ENCODE results near the gene PLEKHB2. TPM values are rescaled to one million over a fixed set of nuclear protein-coding genes. Genes with fewer than 3 reads are reported as not detected.
A peak's percentile ranks its signal among the peaks of the same experiment; 100 is the strongest.

The PLEKHB2 gene
- total and polyA plus RNA-seq, 9 of the 15 experiments (the other 6 are each of a cell fraction or from before 2014, with no cell fraction given), result 41.3 to 71.5 (median 50.2) TPM

- no peak for TF ChIP-seq ELF2 (CRISPR knock-in tag; IDR thresholded peaks at IDR 0.05)
- TF ChIP-seq RBM17 (IDR thresholded peaks at IDR 0.05; ENCODE audit: borderline replicate concordance, low read depth, low read length), result no peak
- TF ChIP-seq ZNF134 (CRISPR knock-in tag; conservative IDR thresholded peaks at IDR 0.05), result no peak
- TF ChIP-seq, protein P1, sequence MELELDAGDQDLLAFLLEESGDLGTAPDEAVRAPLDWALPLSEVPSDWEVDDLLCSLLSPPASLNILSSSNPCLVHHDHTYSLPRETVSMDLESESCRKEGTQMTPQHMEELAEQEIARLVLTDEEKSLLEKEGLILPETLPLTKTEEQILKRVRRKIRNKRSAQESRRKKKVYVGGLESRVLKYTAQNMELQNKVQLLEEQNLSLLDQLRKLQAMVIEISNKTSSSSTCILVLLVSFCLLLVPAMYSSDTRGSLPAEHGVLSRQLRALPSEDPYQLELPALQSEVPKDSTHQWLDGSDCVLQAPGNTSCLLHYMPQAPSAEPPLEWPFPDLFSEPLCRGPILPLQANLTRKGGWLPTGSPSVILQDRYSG (tag; conservative IDR thresholded peaks at IDR 0.05; ENCODE audit: low read depth), result no peak
- no peak for TF ChIP-seq NR2C1 (IDR thresholded peaks at IDR 0.05)
- no peak for TF ChIP-seq NR2C1 (tag; IDR thresholded peaks at IDR 0.05)
- no peak for TF ChIP-seq RAD51 (IDR thresholded peaks at IDR 0.05; ENCODE audit: borderline replicate concordance, low read depth)
- TF ChIP-seq, protein P2, sequence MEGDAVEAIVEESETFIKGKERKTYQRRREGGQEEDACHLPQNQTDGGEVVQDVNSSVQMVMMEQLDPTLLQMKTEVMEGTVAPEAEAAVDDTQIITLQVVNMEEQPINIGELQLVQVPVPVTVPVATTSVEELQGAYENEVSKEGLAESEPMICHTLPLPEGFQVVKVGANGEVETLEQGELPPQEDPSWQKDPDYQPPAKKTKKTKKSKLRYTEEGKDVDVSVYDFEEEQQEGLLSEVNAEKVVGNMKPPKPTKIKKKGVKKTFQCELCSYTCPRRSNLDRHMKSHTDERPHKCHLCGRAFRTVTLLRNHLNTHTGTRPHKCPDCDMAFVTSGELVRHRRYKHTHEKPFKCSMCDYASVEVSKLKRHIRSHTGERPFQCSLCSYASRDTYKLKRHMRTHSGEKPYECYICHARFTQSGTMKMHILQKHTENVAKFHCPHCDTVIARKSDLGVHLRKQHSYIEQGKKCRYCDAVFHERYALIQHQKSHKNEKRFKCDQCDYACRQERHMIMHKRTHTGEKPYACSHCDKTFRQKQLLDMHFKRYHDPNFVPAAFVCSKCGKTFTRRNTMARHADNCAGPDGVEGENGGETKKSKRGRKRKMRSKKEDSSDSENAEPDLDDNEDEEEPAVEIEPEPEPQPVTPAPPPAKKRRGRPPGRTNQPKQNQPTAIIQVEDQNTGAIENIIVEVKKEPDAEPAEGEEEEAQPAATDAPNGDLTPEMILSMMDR (IDR thresholded peaks at IDR 0.05 in 2 of 3, conservative IDR thresholded peaks at IDR 0.05 in 1 of 3; ENCODE audit: insufficient read depth in 2 of 3, low read depth in 1 of 3, low read length in 3 of 3), result 0 out of 6 replicates have a peak, but pooled peaks of 1 of the 3 experiments have one; percentile 13
- no peak for TF ChIP-seq CCAR2 (IDR thresholded peaks at IDR 0.05; ENCODE audit: low read depth, low read length)
- TF ChIP-seq ZNF165 (CRISPR knock-in tag; IDR thresholded peaks at IDR 0.05; ENCODE audit: borderline replicate concordance), result no peak
- TF ChIP-seq KDM2B (CRISPR knock-in tag; IDR thresholded peaks at IDR 0.05), result no peak
- peak; percentile 25 for TF ChIP-seq RBM25 (IDR thresholded peaks at IDR 0.05; ENCODE audit: low read depth, low read length, severe bottlenecking)
- TF ChIP-seq CBFA2T2 (conservative IDR thresholded peaks at IDR 0.05), result no peak
- TF ChIP-seq CBX8 (IDR thresholded peaks at IDR 0.05; ENCODE audit: borderline replicate concordance, extremely low read depth, low read depth, low read length, poor library complexity, severe bottlenecking), result no peak
- TF ChIP-seq ZNF830 (CRISPR knock-in tag; IDR thresholded peaks at IDR 0.05), result no peak
- TF ChIP-seq HMGXB4 (CRISPR knock-in tag; IDR thresholded peaks at IDR 0.05), result no peak
- TF ChIP-seq ZNF609 (CRISPR knock-in tag; IDR thresholded peaks at IDR 0.05; ENCODE audit: borderline replicate concordance), result no peak
- TF ChIP-seq BRF1 (IDR thresholded peaks at IDR 0.05; ENCODE audit: borderline replicate concordance, extremely low read depth, insufficient read length), result no peak
- TF ChIP-seq MCM3 (IDR thresholded peaks at IDR 0.05), result no peak
Observed at GRCh38 chr2:131093006-131093695, 12.0 kb upstream of the PLEKHB2 start, which contains the start of gene FAM168B (continued).
